OCI-LY7 (cell line): ENCODE results near the gene SYCP2.
A peak's percentile ranks its signal among the peaks of the same experiment; 100 is the strongest.

ENCODE experiments used
- EZH2phosphoT487 ChIP-seq: fragments of 200-600 bp; sonication (generic); IDR thresholded peaks from 2 replicates; pipeline ENCODE4 v1.6.1; 2018; ENCODE audit warnings: low read depth, borderline replicate concordance, mild to moderate bottlenecking, mixed run types, antibody characterized with exemption, low read length, moderate library complexity, mixed read lengths
- TF ChIP-seq, protein P1 (sequence below): fragments of 200-600 bp; sonication (generic); conservative IDR thresholded peaks from 2 replicates; pipeline ENCODE4 v1.5.1; 2014; ENCODE audit warnings: mild to moderate bottlenecking, antibody characterized with exemption, low read length, moderate library complexity, mixed read lengths

DNA sequence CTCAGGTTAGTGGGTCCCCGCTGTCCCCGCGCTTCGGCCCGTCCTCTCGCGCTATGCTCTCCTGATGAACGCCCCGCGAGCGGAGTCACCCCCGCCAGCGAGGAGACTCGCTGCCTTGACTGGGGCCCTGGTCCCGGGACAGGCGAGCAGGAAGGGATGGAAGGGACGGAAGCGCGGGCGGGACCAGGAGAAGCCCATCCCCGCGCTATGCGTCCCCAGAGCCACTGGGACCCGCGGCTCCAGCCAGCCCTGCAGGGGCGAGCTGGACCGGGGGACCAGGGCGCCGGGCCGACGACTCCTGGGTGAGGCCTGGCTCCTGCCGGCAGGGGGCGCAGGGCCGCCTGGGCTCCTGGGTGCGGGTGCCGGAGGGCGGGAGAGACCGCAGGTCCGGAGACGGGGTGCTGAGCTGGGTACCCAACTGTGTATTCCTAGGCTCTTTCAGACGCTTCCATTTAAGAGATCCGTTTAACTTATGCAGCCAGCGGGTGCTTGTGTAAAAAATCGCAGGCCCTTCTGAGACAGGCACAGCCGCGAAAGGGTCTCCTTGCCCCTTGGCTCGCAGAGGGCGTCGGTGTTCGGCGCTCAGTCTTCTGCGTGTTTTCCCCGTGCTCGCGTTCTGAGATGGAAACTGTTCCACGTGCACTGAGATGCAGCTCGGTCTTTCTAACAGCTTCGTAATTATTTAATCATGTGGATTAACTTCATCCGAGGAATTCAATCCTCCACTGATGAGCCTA is 580 bp upstream of the SYCP2 start:
- TF ChIP-seq, protein P1, sequence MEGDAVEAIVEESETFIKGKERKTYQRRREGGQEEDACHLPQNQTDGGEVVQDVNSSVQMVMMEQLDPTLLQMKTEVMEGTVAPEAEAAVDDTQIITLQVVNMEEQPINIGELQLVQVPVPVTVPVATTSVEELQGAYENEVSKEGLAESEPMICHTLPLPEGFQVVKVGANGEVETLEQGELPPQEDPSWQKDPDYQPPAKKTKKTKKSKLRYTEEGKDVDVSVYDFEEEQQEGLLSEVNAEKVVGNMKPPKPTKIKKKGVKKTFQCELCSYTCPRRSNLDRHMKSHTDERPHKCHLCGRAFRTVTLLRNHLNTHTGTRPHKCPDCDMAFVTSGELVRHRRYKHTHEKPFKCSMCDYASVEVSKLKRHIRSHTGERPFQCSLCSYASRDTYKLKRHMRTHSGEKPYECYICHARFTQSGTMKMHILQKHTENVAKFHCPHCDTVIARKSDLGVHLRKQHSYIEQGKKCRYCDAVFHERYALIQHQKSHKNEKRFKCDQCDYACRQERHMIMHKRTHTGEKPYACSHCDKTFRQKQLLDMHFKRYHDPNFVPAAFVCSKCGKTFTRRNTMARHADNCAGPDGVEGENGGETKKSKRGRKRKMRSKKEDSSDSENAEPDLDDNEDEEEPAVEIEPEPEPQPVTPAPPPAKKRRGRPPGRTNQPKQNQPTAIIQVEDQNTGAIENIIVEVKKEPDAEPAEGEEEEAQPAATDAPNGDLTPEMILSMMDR: peak; percentile 63
- no peak for TF ChIP-seq EZH2phosphoT487
